ENCODE measurements around the gene WHRN. TPM values are rescaled to one million over a fixed set of nuclear protein-coding genes. Genes with fewer than 3 reads are reported as not detected.

WHRN gene
- total and polyA plus RNA-seq, 2 of the 13 experiments (the other 11 are each of a cell fraction or from before 2014, with no cell fraction given): 2.3 to 5.3 TPM

DNA sequence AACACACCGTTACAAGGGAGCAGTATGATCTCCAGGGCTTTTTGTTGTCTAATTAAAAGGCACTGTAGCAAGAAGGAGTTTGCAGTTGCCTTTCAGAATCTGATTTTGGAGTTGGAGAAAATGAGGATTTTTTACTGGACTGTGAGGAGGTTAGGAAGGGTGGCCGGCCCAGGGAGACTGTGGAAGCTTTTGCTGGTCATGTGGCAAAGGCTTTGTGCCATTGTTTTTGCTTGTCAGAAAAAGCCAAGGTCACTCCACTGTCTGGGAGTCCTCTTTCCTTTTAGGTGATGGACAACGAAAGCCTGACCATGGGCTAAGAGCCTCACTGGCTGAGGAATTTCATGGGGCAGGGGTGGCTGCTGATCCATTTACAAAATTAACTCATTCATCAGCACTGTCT is 10.3 kb upstream of the WHRN start:
- Histone ChIP-seq H3K79me2 (ENCODE audit: insufficient read depth, low read length) (no peaks in the 10 kb centered on the region), H3K4me2 (ENCODE audit: low read depth, low read length) (no peak overlapping the region), H3K9ac (ENCODE audit: insufficient read depth, low read depth, low read length) (no peak overlapping the region), H3K4me3 (replicated peaks in 1 of 3; ENCODE audit: insufficient read depth in 1 of 3, low read depth in 2 of 3, low read length in 3 of 3) (no peak overlapping the region), H2AFZ (ENCODE audit: low read length) (no peak overlapping the region), H3K27ac (ENCODE audit: extremely low read length, insufficient read depth, low read length) (no peak overlapping the region), H3K4me1 (ENCODE audit: insufficient read depth, low read length) (no peaks in the 10 kb centered on the region), H3K36me3 (replicated peaks in 1 of 2; ENCODE audit: control insufficient read depth in 1 of 2, insufficient read depth in 2 of 2, low read length in 2 of 2) (no peaks in the 10 kb centered on the region), H3K27me3 (ENCODE audit: control insufficient read depth in 1 of 2, insufficient read depth in 2 of 2, low read length in 2 of 2) (peaks cover 2 to 38% of the 10 kb centered on the region in 2 experiments; a peak in 4 of 5 replicates), H4K20me1 (ENCODE audit: insufficient read depth, low read length) (no peaks in the 10 kb centered on the region), H3K9me3 (ENCODE audit: low read length) (no peaks in the 10 kb centered on the region)
- DNase-seq (ENCODE audit: low spot score): no peak
- no peak for ATAC-seq
- 7% methylated on average over 2 of the region's 3 CpGs for WGBS (ENCODE audit: low lambda C conversion rate)
- FAIRE-seq: no peak
- intact Hi-C loops (cut with micrococcal nuclease; ENCODE audit: unreplicated experiment): no loop called here
- BruUV-seq (replicated peaks): no TSS peak
- TF ChIP-seq, protein P1, sequence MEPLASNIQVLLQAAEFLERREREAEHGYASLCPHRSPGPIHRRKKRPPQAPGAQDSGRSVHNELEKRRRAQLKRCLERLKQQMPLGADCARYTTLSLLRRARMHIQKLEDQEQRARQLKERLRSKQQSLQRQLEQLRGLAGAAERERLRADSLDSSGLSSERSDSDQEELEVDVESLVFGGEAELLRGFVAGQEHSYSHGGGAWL (CRISPR knock-in tag; IDR thresholded peaks at IDR 0.05): no peak
- TF ChIP-seq, protein P2, sequence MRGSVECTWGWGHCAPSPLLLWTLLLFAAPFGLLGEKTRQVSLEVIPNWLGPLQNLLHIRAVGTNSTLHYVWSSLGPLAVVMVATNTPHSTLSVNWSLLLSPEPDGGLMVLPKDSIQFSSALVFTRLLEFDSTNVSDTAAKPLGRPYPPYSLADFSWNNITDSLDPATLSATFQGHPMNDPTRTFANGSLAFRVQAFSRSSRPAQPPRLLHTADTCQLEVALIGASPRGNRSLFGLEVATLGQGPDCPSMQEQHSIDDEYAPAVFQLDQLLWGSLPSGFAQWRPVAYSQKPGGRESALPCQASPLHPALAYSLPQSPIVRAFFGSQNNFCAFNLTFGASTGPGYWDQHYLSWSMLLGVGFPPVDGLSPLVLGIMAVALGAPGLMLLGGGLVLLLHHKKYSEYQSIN (CRISPR knock-in tag; IDR thresholded peaks at IDR 0.05; ENCODE audit: borderline replicate concordance): no peak
- no peak for TF ChIP-seq KLF6 (CRISPR knock-in tag; IDR thresholded peaks at IDR 0.05)
- no peak for TF ChIP-seq PHF5A (CRISPR knock-in tag; IDR thresholded peaks at IDR 0.05; ENCODE audit: low read depth, unreplicated experiment)
- no peak for TF ChIP-seq ZNF207 (IDR thresholded peaks at IDR 0.05; ENCODE audit: borderline replicate concordance)
- ChIA-PET POLR2A (no interaction called here), CTCF (ENCODE audit: low intra/inter-chr PET ratio, low total read pairs) (no interaction called here)
- in situ Hi-C loops (cut with HindIII; ENCODE audit: extremely low pct_ligation_motif_present, low pct_unique_long_range_greater_than_20kb): no loop called here

DNA sequence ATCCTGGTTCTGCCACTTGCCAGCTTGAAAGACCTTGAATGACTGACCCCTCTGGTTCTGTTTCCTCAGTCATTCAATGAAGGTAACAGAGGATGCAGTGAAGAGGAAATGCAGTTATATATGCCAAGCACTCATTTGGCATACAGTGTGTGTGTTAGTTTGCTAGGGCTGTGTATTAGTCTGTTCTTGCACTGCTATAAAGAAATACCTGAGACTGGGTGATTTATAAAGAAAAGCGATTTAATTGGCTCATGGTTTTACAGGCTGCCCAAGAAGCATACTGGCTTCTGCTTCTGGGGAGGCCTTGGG is 8.6 kb upstream of the WHRN start:
- H3K4me3 ChIP-seq (replicated peaks in 1 of 3; ENCODE audit: insufficient read depth in 1 of 3, low read depth in 2 of 3, low read length in 3 of 3): no peak overlapping the region
- no peak overlapping the region for H3K9ac ChIP-seq (ENCODE audit: insufficient read depth, low read depth, low read length)
- 0% methylated on average over 1 of the region's 1 CpG for whole genome bisulfite sequencing (ENCODE audit: low lambda C conversion rate)
- no peak overlapping the region for H3K27ac ChIP-seq (ENCODE audit: extremely low read length, insufficient read depth, low read length)
- H4K20me1 ChIP-seq (ENCODE audit: insufficient read depth, low read length): no peaks in the 10 kb centered on the region
- no TSS peak for BruUV-seq (replicated peaks)
- no peak overlapping the region for H3K4me2 ChIP-seq (ENCODE audit: low read depth, low read length)
- no peaks in the 10 kb centered on the region for H3K9me3 ChIP-seq (ENCODE audit: low read length)
- FAIRE-seq: no peak
- no peak for DNase-seq (ENCODE audit: low spot score)
- ChIA-PET CTCF (ENCODE audit: low intra/inter-chr PET ratio, low total read pairs) (no interaction called here), POLR2A (no interaction called here)
- H2AFZ ChIP-seq (ENCODE audit: low read length): no peak overlapping the region
- H3K79me2 ChIP-seq (ENCODE audit: insufficient read depth, low read length): no peaks in the 10 kb centered on the region
- H3K4me1 ChIP-seq (ENCODE audit: insufficient read depth, low read length): no peaks in the 10 kb centered on the region
- in situ Hi-C loops (cut with HindIII; ENCODE audit: extremely low pct_ligation_motif_present, low pct_unique_long_range_greater_than_20kb): no loop called here
- ATAC-seq: no peak
- intact Hi-C loops (cut with micrococcal nuclease; ENCODE audit: unreplicated experiment): no loop called here
- H3K27me3 ChIP-seq (ENCODE audit: control insufficient read depth in 1 of 2, insufficient read depth in 2 of 2, low read length in 2 of 2): peaks cover 2 to 42% of the 10 kb centered on the region in 2 experiments
- no peaks in the 10 kb centered on the region for H3K36me3 ChIP-seq (replicated peaks in 1 of 2; ENCODE audit: control insufficient read depth in 1 of 2, insufficient read depth in 2 of 2, low read length in 2 of 2)
- TF ChIP-seq HDAC6 (IDR thresholded peaks at IDR 0.05; ENCODE audit: low read depth, low read length) (no peak), ZC3H4 (CRISPR knock-in tag; IDR thresholded peaks at IDR 0.05; ENCODE audit: borderline replicate concordance) (no peak), ZNF7 (CRISPR knock-in tag; IDR thresholded peaks at IDR 0.05) (no peak), ZBTB7A (CRISPR knock-in tag; IDR thresholded peaks at IDR 0.05) (no peak)
- TF ChIP-seq, protein P3, sequence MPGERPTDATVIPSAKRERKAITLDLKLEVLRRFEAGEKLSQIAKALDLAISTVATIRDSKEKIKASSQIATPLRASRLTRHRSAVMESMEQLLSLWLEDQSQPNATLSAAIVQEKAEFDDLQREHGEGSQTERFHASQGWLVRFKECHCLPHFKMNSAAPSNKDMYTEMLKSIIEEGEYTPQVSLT (CRISPR knock-in tag; IDR thresholded peaks at IDR 0.05; ENCODE audit: borderline replicate concordance, low read depth): no peak
- TF ChIP-seq, protein P4, sequence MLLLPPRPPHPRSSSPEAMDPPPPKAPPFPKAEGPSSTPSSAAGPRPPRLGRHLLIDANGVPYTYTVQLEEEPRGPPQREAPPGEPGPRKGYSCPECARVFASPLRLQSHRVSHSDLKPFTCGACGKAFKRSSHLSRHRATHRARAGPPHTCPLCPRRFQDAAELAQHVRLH (CRISPR knock-in tag; IDR thresholded peaks at IDR 0.05; ENCODE audit: borderline replicate concordance, low read depth): no peak
- TF ChIP-seq, protein P5, sequence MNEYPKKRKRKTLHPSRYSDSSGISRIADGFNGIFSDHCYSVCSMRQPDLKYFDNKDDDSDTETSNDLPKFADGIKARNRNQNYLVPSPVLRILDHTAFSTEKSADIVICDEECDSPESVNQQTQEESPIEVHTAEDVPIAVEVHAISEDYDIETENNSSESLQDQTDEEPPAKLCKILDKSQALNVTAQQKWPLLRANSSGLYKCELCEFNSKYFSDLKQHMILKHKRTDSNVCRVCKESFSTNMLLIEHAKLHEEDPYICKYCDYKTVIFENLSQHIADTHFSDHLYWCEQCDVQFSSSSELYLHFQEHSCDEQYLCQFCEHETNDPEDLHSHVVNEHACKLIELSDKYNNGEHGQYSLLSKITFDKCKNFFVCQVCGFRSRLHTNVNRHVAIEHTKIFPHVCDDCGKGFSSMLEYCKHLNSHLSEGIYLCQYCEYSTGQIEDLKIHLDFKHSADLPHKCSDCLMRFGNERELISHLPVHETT (CRISPR knock-in tag; conservative IDR thresholded peaks at IDR 0.05): no peak
- TF ChIP-seq, protein P6, sequence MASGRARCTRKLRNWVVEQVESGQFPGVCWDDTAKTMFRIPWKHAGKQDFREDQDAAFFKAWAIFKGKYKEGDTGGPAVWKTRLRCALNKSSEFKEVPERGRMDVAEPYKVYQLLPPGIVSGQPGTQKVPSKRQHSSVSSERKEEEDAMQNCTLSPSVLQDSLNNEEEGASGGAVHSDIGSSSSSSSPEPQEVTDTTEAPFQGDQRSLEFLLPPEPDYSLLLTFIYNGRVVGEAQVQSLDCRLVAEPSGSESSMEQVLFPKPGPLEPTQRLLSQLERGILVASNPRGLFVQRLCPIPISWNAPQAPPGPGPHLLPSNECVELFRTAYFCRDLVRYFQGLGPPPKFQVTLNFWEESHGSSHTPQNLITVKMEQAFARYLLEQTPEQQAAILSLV (CRISPR knock-in tag; IDR thresholded peaks at IDR 0.05; ENCODE audit: borderline replicate concordance): no peak

Data from HepG2 (cell line).